ENCODE results near the gene ALKBH1.

ALKBH1 gene

GRCh38 chr14:77717608-77718305, 9.9 kb upstream of the ALKBH1 start:
- TF ChIP-seq POLR2A (IDR thresholded peaks at IDR 0.05; ENCODE audit: low read depth, low read length) = peak; percentile 21; the same call in 1 of the 2 replicates
- no peak for TF ChIP-seq POLR2AphosphoS5 (IDR thresholded peaks at IDR 0.05; ENCODE audit: low read depth, low read length)
- TF ChIP-seq TAF1 (IDR thresholded peaks at IDR 0.05; ENCODE audit: borderline replicate concordance, low read depth, low read length) = no peak
- FAIRE-seq (no peak), DNase-seq (ENCODE audit: insufficient read length) (no peak)

GRCh38 chr14:77714926-77715325, 7.1 kb upstream of the ALKBH1 start:
- DNase-seq (ENCODE audit: insufficient read length) = no peak
- peak; percentile 9 for FAIRE-seq
- TF ChIP-seq TAF1 (IDR thresholded peaks at IDR 0.05; ENCODE audit: borderline replicate concordance, low read depth, low read length) = no peak
- no peak for TF ChIP-seq POLR2AphosphoS5 (IDR thresholded peaks at IDR 0.05; ENCODE audit: low read depth, low read length)
- TF ChIP-seq POLR2A (IDR thresholded peaks at IDR 0.05; ENCODE audit: low read depth, low read length) = no peak

GRCh38 chr14:77710364-77710763, 2.5 kb upstream of the ALKBH1 start:
- no peak for TF ChIP-seq POLR2A (IDR thresholded peaks at IDR 0.05; ENCODE audit: low read depth, low read length)
- no peak for TF ChIP-seq TAF1 (IDR thresholded peaks at IDR 0.05; ENCODE audit: borderline replicate concordance, low read depth, low read length)
- no peak for TF ChIP-seq POLR2AphosphoS5 (IDR thresholded peaks at IDR 0.05; ENCODE audit: low read depth, low read length)
- FAIRE-seq (no peak), DNase-seq (ENCODE audit: insufficient read length) (no peak)

GRCh38 chr14:77709412-77709811, 1.6 kb upstream of the ALKBH1 start:
- no peak for TF ChIP-seq TAF1 (IDR thresholded peaks at IDR 0.05; ENCODE audit: borderline replicate concordance, low read depth, low read length)
- TF ChIP-seq POLR2AphosphoS5 (IDR thresholded peaks at IDR 0.05; ENCODE audit: low read depth, low read length) = no peak
- TF ChIP-seq POLR2A (IDR thresholded peaks at IDR 0.05; ENCODE audit: low read depth, low read length) = no peak
- DNase-seq (ENCODE audit: insufficient read length) = no peak
- FAIRE-seq = no peak

GRCh38 chr14:77708749-77709148, 926 bp upstream of the ALKBH1 start:
- DNase-seq (ENCODE audit: insufficient read length) = no peak
- TF ChIP-seq POLR2AphosphoS5 (IDR thresholded peaks at IDR 0.05; ENCODE audit: low read depth, low read length) = no peak
- TF ChIP-seq TAF1 (IDR thresholded peaks at IDR 0.05; ENCODE audit: borderline replicate concordance, low read depth, low read length) = no peak
- no peak for TF ChIP-seq POLR2A (IDR thresholded peaks at IDR 0.05; ENCODE audit: low read depth, low read length)
- peak; percentile 78 for FAIRE-seq

- DNase-seq (ENCODE audit: insufficient read length) (peak; percentile 10), FAIRE-seq (peak; percentile 27)
These were observed 484 bp downstream of the ALKBH1 start for GRCh38 chr14:77707355-77707723.

GRCh38 chr14:77691259-77691658, 16.6 kb downstream of the ALKBH1 start:
- no peak for DNase-seq (ENCODE audit: insufficient read length)
- TF ChIP-seq POLR2AphosphoS5 (IDR thresholded peaks at IDR 0.05; ENCODE audit: low read depth, low read length) = no peak
- TF ChIP-seq TAF1 (IDR thresholded peaks at IDR 0.05; ENCODE audit: borderline replicate concordance, low read depth, low read length) = no peak
- TF ChIP-seq POLR2A (IDR thresholded peaks at IDR 0.05; ENCODE audit: low read depth, low read length) = no peak
- FAIRE-seq = no peak

More at GRCh38 chr14:77707355-77707723, 484 bp downstream of the ALKBH1 start:
- TF ChIP-seq TAF1 (IDR thresholded peaks at IDR 0.05; ENCODE audit: borderline replicate concordance, low read depth, low read length) = no peak
- no peak for TF ChIP-seq POLR2A (IDR thresholded peaks at IDR 0.05; ENCODE audit: low read depth, low read length)
- TF ChIP-seq POLR2AphosphoS5 (IDR thresholded peaks at IDR 0.05; ENCODE audit: low read depth, low read length) = no peak

- no peak for DNase-seq (ENCODE audit: insufficient read length)
- no peak for FAIRE-seq
- TF ChIP-seq POLR2A (IDR thresholded peaks at IDR 0.05; ENCODE audit: low read depth, low read length) (no peak), POLR2AphosphoS5 (IDR thresholded peaks at IDR 0.05; ENCODE audit: low read depth, low read length) (no peak), TAF1 (IDR thresholded peaks at IDR 0.05; ENCODE audit: borderline replicate concordance, low read depth, low read length) (no peak)
These were observed 25.7 kb downstream of the ALKBH1 start for GRCh38 chr14:77682158-77682553.

GRCh38 chr14:77681196-77682157, 26.3 kb downstream of the ALKBH1 start:
- DNase-seq (ENCODE audit: insufficient read length) (no peak), FAIRE-seq (no peak)
- TF ChIP-seq POLR2A (IDR thresholded peaks at IDR 0.05; ENCODE audit: low read depth, low read length) (no peak), POLR2AphosphoS5 (IDR thresholded peaks at IDR 0.05; ENCODE audit: low read depth, low read length) (no peak), TAF1 (IDR thresholded peaks at IDR 0.05; ENCODE audit: borderline replicate concordance, low read depth, low read length) (no peak)

GRCh38 chr14:77674931-77675330, 32.9 kb downstream of the ALKBH1 start:
- TF ChIP-seq POLR2A (IDR thresholded peaks at IDR 0.05; ENCODE audit: low read depth, low read length) = no peak
- no peak for TF ChIP-seq POLR2AphosphoS5 (IDR thresholded peaks at IDR 0.05; ENCODE audit: low read depth, low read length)
- no peak for TF ChIP-seq TAF1 (IDR thresholded peaks at IDR 0.05; ENCODE audit: borderline replicate concordance, low read depth, low read length)
- FAIRE-seq (no peak), DNase-seq (ENCODE audit: insufficient read length) (no peak)

GRCh38 chr14:77673193-77673592, 34.6 kb downstream of the ALKBH1 start:
- DNase-seq (ENCODE audit: insufficient read length) (no peak), FAIRE-seq (no peak)
- TF ChIP-seq POLR2AphosphoS5 (IDR thresholded peaks at IDR 0.05; ENCODE audit: low read depth, low read length) (no peak), POLR2A (IDR thresholded peaks at IDR 0.05; ENCODE audit: low read depth, low read length) (no peak), TAF1 (IDR thresholded peaks at IDR 0.05; ENCODE audit: borderline replicate concordance, low read depth, low read length) (no peak)
